DMS153 treated with DMSO at 0.1 percent for 48 hours (cell line): ENCODE measurements around the gene FAM193A.

ENCODE experiments used
- DNase-seq: peaks from one replicate; lab custom pipeline; 2025; ENCODE audit not compliant: unreplicated experiment; lab: John Stamatoyannopoulos, UW

Gene FAM193A

GRCh38 chr4:2686379-2687265 lies 150.2 kb downstream of the FAM193A start:
- no peak for DNase-seq

GRCh38 chr4:2688281-2688680 lies 151.8 kb downstream of the FAM193A start:
- DNase-seq: no peak

- no peak for DNase-seq
These were observed 152.2 kb downstream of the FAM193A start for GRCh38 chr4:2688697-2689096.

DNA sequence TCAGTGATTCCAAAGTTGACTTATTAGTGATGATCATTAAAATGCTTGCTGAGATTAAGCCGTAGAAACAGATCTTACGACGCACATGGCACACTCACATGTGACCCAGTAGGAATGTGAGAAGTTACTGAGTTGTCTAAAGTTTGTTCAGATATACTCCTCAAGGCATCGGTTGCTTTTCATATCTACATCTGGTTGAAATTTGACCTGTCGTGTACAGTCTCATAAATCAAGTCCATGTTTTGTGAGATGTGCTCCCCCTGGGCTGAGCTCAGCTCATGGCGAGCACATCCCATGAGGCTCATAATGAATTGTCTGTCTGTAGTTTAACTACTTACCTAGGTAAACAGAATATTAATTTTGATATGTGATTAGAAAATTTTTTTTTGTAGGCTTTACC lies 152.7 kb downstream of the FAM193A start:
- no peak for DNase-seq

DNA sequence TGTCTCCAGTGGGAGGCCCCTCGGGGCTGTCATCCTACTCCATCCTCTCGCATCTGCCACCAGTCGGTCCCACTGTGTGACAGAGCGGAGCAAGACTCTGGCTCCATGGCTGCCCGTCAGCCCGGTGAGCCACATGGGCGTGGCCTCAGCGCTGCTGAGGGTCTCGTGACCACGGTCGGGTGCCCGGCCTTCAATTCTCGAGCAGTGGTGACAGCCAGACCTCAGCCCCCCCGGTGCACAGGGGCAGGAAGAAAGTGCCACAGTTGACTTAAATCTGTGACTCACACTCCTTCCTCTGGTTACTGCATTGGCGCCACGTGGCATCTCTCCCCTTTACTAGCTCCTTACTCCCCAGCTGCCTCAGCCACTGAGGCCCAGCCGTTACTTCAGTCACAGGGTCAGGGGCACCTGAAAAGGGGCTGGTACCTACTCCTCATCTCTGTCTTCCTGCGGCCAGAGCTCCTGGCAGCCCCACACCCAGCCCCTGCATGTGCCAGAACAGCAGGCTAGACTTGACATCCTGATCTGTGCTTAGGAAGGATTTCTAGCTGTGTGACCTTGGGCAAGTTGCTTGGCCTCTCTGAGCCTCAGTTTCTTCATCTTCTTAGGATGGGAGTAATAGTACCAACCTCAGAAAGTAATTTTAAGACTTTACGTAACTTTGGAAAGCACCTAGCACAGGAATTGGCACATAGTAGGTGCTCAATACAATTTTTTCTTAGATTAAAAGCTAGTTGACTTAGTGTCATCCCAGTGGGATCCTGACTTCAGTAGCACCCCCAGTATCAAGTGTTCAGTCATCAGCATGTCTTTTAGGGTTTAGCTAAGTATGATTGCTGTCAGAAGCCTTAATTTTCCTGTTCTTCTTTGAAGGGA lies 153.6 kb downstream of the FAM193A start:
- DNase-seq: no peak

DNA sequence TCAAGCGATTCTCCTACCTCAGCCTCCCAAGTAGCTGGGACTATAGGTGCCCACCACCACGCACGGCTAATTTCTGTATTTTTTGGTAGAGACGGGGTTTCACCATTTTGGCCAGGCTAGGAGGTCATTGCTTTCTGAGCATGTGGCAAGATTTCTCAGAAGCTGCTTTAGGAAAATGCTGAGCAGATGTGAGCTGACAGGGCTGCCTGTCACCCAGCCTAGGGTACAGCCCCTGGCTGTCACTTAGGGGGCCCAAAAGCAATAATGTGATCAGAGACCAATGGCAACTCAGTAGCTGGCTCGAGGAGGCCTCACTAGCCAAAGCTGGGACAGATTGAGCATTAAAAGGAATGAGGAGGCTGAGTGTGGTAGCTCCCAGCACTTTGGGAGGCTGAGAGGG lies 154.9 kb downstream of the FAM193A start:
- DNase-seq: no peak

- DNase-seq: no peak
These were observed 155.5 kb downstream of the FAM193A start for GRCh38 chr4:2691952-2692435.

DNA sequence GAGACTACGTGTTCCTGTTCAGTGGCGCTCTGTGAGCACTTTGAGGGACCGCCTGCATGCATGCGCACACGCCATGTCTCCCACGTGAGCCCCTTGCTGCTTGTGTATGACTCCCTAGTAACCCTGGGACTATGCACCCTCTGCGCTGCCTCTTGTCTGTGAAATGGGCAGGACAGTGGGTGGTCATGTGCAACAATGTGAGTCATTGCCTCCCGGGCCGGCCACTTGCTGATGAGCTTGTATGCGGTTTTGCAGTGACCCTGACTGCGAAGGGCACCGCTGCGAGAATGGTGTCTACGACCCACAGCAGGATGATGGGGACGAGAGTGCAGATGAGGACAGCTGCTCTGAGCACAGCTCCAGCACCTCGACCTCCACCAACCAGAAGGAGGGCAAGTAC lies 158.2 kb downstream of the FAM193A start:
- DNase-seq: no peak

GRCh38 chr4:2695346-2696060 lies 159.1 kb downstream of the FAM193A start:
- DNase-seq: no peak

- no peak for DNase-seq
These were observed 160.0 kb downstream of the FAM193A start for GRCh38 chr4:2696423-2696822.

DNA sequence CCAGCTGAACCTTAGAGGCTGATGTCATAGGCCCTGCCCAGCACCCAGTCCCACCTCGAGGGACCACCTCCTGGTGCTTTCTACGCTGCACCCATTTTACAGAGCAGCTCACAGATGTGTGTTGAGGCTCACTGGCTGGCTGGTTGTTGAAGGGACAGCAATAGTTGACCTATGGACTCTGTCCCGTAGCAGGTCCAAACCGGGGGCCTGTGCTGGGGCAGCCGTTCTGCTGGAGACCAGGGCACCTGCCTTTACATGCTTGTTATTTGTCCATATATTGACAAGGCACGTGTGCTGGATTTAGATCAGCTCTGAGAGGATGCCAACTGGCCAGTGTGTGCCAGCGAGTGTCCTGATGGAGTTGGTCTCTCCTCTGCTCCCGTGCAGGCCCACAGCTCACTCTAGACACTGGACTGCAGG lies 161.6 kb downstream of the FAM193A start:
- DNase-seq: no peak

- DNase-seq: no peak
These were observed 162.1 kb downstream of the FAM193A start for GRCh38 chr4:2698504-2698903.

DNA sequence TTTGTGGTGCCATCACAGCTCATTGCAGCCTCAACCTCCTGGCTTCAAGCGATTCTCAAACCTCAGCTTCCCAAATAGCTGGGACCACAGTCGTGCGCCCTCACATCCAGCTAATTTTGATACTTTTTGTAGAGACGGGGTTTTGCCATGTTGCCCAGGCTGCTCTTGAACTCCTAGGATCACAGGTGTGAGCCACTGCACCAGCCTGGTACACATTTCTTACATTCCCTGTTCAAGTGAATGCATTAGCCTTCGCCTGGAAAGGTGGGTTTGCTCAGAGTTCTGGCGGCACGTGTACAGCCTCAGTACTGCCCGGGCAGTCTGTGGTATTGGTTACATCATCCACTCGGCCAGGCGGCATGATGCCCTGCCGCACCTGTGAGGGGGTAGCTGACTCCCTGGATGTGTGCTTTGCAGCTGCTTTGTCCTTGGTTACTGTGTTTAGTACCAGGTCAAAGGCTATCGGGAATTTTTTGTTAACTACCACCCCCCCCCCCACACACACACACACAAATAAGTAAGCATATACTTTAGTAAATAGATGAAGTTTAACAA lies 162.6 kb downstream of the FAM193A start:
- DNase-seq: no peak

- DNase-seq: no peak
These were observed 163.1 kb downstream of the FAM193A start for GRCh38 chr4:2699534-2699933.

DNA sequence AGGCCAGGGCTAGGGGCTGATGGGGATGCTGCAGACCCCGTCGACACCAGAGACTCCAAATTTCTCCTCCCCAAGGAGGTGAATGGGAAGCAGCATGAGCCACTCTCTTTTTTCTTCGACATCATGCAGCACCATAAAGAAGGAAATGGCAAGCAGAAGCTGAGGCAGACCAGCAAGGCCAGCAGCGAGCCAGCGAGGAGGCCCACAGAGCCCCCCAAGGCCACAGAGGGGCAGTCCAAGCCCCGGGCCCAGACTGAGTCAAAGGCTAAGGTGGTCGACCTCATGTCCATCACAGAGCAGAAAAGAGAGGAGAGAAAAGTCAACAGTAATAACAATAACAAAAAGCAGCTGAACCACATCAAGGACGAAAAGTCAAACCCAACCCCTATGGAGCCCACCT lies 163.6 kb downstream of the FAM193A start:
- DNase-seq: no peak

- no peak for DNase-seq
These were observed 165.9 kb downstream of the FAM193A start for GRCh38 chr4:2702361-2702760.

GRCh38 chr4:2702770-2703169 lies 166.3 kb downstream of the FAM193A start:
- no peak for DNase-seq

DNA sequence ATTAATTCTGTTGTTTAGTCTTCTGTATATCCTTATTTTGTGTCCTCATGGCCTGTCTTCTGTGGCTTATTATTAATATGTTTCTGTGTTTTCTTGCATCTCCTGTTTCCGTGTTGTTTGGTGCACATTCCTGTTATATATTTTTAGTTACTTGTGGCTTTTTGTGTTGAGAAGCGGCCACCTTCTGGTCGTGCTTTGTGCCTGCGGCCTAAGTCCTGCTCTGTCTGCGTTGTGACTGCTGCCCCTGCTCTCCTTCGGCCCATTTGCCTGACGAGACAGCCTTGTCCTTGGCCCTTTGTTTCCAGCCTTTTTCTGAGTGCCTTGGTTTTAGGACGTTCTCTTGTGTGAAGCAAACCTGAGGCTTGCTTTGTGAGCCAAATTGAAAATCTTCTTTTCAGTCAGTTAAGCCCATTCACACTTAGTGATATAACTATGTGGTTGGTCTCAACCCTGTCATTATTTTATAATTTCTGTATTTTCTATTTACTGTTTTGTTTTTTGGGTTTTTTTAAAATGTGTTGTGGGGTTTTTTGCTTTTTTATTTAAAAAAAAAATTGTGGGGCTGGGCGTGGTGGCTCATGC lies 175.9 kb downstream of the FAM193A start:
- DNase-seq: no peak

DNA sequence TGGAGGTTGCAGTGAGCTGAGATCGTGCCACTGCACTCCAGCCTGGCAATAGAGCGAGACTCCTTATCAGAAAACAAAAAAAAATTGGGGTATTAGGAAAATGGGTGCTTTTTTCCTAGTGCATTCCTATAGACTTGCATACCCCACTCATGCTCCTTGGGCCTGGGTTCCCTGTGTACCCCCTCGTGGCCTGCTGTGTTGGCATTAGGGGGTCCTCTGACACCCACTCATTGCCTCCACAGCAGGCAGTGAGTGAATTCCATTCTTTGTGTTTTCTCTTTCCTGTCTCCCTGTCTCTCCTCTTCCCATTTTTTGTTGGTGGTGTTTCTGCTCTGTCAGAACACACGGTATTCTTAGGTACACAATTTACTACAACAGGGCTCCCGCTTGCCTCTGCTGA lies 176.9 kb downstream of the FAM193A start:
- DNase-seq: no peak

GRCh38 chr4:2714061-2714770 lies 177.8 kb downstream of the FAM193A start:
- DNase-seq: peak; percentile 11
